Middle frontal gyrus (tissue), 1 donor: ENCODE data around the gene LOXHD1.

Experiments
- DNase-seq: peaks from one replicate; pipeline ENCODE4 v3.0.0-alpha.2; 2015; ENCODE audit warnings: low spot score; ENCODE audit errors: extremely low spot score

LOXHD1 gene, protein sequence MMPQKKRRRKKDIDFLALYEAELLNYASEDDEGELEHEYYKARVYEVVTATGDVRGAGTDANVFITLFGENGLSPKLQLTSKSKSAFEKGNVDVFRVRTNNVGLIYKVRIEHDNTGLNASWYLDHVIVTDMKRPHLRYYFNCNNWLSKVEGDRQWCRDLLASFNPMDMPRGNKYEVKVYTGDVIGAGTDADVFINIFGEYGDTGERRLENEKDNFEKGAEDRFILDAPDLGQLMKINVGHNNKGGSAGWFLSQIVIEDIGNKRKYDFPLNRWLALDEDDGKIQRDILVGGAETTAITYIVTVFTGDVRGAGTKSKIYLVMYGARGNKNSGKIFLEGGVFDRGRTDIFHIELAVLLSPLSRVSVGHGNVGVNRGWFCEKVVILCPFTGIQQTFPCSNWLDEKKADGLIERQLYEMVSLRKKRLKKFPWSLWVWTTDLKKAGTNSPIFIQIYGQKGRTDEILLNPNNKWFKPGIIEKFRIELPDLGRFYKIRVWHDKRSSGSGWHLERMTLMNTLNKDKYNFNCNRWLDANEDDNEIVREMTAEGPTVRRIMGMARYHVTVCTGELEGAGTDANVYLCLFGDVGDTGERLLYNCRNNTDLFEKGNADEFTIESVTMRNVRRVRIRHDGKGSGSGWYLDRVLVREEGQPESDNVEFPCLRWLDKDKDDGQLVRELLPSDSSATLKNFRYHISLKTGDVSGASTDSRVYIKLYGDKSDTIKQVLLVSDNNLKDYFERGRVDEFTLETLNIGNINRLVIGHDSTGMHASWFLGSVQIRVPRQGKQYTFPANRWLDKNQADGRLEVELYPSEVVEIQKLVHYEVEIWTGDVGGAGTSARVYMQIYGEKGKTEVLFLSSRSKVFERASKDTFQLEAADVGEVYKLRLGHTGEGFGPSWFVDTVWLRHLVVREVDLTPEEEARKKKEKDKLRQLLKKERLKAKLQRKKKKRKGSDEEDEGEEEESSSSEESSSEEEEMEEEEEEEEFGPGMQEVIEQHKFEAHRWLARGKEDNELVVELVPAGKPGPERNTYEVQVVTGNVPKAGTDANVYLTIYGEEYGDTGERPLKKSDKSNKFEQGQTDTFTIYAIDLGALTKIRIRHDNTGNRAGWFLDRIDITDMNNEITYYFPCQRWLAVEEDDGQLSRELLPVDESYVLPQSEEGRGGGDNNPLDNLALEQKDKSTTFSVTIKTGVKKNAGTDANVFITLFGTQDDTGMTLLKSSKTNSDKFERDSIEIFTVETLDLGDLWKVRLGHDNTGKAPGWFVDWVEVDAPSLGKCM (N-terminal part only)

DNA sequence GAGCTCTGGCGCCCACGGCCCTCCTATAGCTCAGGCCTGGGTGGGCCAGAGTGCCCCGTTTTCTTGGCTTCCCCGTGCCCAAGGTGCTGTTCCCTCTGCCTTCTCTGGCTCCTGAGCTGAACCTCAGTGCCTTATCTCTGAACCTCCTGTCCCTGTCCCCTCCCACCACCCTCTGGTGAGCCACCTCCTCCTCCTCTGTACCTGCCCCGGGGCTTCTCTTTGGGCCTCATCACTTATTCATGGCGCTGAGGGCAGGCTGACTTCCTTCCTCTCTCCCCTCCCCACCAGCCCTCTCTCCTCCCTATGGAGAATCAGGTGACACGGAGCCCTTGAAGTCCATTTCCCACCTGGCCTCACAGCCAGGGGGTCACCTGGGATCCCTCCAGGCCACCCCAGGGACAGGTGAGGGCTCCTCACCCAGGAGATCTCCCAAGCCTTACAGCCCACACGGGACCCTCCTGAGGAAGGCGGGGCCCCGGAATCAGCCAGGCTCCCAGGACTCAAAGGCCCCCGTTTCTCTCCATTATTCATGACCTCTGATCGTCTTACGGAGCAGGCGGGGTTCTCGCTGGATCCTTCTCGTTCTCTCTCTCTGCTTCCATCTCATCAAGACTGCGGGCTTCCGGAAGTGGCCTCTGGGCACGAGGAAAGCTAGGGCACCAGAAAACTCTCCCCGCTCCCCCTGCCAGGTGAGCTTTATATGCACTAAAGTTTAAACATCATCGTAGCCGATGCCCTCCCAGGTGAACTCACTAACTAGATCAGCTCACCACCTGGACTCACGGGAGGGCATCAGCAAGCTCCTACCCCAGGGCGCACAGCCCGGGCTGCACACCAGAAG is at the start of gene LOXHD1:
TSS of gene LOXHD1 (minus strand) at position 106 of the 841 bp plus-strand sequence. CDS start 187 bp downstream, outside the sequence.
- no peak for DNase-seq

DNA sequence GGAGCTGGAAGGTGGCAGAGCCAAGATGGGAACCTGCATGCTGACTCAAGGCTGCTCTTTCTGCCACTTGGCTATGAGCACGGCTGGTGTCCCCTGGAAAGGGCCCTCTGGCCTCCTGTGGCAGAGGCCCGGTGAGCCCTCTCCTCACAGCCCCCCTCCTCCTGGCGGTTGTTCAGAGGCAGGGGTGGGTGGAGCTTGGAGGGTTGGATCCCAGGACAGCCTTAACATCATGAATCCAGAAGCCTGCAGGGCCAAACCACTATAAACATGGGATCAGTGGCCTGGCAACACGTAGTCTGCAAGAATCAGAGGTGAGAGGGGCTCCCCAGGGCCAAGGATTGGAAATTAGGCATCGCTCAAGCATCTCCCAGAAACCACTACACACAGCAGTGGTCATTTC is 48.5 kb upstream of the LOXHD1 start:
- DNase-seq, result no peak

GRCh38 chr18:46704816-46705215 is 47.8 kb upstream of the LOXHD1 start:
- DNase-seq, result no peak

DNA sequence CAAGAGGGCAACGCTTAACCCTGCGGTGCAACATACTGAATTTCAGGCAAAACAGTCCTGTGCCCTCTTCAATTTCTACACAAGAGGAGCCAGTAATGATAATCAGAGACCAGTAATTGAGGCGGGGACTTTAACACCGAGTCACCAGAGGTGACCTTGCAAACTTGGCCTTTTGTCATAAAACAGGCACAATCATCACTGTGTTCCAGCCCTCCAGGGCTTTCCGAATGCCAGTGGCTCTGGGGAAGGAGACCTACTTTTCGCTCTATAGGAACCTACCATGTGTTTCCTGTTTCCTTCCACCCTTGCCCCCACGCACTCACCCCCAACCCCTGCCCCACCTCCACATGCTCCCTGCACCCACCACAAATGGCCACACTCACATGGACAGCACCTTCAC is 47.2 kb upstream of the LOXHD1 start:
- DNase-seq, result no peak

DNA sequence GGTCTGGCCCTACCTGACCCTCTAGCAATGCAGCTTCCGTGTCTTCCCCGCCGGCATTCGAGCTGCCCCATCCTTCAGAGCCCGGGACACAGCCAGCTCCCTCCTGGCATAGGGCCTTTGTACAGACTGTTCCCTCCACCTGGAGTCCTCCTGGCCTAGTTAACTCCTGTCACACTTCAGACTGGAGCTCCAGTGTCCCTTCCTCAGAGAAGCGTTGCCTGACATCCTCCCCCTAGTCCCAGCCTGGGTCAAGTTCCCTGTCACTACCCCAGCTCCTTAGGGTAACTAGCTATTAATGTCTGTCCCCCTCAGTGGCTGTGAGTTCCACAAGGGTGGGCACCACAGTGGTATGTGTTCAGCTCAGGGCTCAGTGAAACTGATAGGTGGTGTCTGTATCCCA is 45.5 kb upstream of the LOXHD1 start:
- DNase-seq, result no peak

DNA sequence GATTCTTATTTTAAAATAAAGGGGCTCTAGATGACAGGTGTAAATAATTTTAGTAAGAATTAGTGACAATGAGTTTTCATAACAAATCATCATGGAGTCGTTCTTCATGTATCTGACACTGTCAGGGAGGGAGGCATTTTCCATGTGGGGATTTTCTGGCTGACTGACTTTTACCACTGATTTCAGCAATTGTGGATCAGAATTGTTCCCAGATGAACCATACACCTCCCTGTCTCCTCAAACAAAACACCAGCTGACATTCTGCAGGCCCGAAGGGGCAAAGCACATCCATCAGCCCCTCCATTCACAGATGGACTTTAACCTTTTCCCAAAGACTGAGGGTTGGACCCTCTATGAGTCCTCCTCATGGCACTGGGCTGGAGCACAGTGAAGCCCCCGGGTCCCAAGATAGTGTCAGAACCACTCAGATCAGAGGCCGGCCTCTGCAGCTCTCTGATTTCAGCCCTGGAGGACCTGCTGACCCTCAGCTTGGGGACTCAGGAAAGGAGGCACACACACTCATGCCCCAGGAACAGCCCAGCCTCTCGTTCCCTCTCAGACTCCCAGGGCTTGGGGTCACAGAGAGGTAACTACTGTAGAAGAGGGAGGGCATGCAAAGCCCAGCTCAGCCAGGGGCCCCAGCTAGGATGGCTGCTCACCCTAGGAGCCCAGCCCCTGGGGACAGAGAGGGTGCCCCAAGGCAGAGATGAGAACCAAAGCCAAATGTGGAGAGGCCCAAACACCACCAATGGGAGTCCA is 43.2 kb upstream of the LOXHD1 start:
- DNase-seq, result no peak

DNA sequence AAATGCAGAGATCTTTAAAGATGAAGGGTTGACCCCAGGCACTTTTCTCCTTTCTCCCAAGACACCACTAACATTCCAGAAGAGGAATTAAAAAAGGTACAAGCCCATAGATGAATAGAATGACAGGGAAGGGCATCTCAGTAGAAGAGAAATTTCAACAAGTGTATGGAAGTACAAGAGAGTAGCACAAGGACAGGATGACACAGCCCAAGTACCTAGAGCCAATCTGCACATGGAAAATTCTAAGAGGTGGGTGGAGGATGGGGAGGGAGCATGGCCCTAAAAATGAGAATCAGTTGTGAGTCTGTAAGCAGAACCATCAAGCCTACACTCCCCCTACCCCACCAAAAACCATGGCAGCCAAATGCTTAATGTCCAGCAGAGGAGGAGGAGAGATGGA is 39.7 kb upstream of the LOXHD1 start:
- DNase-seq, result no peak

GRCh38 chr18:46696268-46696667 is 39.2 kb upstream of the LOXHD1 start:
- no peak for DNase-seq

DNA sequence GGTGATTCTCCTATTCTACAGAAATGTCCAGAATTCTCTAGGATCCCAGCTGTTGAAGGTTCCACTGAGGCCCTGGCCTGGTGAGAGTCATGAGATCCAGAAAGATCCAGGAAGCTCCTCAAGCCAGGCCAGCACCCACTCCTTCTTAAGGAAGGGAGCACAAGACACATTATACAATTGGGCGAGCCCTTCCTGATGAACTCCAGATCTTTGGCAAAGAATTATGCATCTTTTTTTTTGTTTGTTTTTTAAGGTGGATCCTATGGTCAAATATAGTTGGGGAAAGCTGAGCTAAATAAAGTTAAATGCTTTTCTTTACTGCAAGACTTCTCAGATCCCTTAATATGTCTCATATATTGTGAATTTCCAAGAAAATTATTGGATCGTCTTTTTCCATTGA is 37.0 kb upstream of the LOXHD1 start:
- DNase-seq, result no peak

- no peak for DNase-seq
These were observed 32.0 kb upstream of the LOXHD1 start for GRCh38 chr18:46688853-46689525.

DNA sequence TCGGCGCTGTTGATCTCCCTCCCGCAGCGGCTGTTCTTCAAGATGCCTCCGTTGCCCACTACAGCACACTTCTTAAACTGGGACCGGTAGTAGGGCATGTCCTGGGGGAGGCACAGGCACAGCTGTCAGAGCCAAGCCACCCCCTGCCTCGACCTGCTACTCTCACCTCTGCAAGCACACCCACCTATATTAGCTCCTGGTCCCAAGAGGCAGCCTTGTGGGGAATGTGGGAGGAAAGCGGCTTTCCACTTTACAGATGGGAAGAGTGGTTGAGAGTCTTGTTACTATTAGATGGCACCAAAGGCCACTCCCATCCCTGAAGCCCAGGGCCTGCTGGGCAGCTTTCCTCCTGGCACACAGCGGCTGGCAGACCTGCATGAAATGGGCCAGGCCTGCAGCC is 29.2 kb upstream of the LOXHD1 start:
- DNase-seq, result no peak

GRCh38 chr18:46683252-46683651 is 26.2 kb upstream of the LOXHD1 start:
- no peak for DNase-seq

GRCh38 chr18:46680784-46681695 is 24.0 kb upstream of the LOXHD1 start:
- no peak for DNase-seq

DNA sequence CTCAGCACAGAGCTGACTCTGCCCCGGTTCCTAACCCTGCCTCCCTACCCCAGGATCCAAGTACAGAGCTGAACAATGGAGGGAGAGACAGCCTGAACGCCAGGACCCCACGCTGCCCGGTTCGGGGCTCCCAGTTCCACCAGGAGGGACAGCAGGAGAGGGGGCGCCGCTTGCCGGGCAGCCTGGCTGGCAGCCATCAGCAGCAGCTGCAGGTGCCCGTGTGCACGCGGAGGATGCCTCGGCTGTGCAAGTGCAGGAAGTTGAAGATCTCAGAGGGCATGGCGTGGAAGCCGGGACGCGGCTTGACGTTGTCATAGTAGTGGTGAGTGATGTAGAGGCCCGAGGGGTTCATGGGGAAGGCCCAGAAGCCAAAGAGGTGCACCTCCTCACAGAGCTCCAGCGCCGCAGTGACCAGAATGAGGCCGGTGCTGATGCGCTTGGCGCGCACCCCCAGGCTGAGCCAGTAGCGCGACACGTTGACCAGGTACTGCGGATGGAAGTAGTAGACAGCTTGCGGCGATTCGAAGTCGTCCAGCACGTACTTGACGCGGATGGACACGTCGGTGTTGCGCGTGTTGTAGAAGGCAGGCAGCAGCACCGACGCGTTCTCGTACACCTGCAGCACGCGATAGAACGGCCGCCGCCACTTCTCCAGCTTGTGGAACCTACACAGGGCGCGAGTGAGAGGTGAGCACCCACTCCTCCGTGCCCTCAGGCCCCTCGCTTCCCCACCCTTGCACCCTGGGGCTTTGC is 23.0 kb upstream of the LOXHD1 start:
- DNase-seq, result no peak

- no peak for DNase-seq
These were observed 21.9 kb upstream of the LOXHD1 start for GRCh38 chr18:46678785-46679399.

DNA sequence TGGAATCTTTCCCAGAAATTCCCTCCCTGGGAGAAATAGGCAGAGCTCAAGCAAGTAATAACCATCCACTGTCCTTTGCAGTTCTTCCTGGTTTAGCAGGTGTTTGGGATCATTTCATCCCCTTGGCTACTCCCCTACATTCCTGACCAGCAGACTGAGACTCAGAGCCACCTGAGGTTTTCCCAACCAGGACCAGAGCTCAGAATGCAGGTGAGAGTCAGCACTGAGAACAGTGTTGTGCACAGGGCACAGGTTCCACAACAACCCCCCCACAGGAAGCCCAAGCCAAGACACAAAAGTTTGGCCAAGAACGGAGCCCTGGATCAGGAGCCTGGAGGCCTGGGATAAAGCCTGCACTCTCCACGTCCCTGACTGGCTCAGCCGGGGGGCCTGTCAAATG is 21.0 kb upstream of the LOXHD1 start:
- no peak for DNase-seq

GRCh38 chr18:46677611-46678010 is 20.6 kb upstream of the LOXHD1 start:
- DNase-seq, result no peak
